ENCODE measurements around the gene NUDT16L1. TPM values are rescaled to one million over a fixed set of nuclear protein-coding genes. Genes with fewer than 3 reads are reported as not detected.

Gene NUDT16L1
- total RNA-seq, 4 donors from 2014 or later, result 32.6 to 62.7 (median 54.3) TPM

DNA sequence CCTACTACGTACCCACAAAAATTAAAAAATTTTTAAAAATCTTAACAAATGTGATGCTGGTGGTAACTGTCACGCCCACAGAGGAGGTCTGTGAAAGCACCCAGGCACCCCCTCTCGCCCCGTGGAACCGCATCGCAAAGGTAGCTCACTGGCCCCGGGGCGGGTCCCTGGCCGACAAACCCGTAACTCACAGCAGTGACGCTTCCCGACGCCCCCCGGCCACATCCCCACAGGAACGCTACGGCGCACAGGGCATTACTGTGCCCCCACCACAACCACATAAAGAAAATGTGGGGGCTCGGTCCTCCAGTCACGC, 40.3 kb downstream of the NUDT16L1 start:
- peak overlapping the region; percentile 83 to 95 (median 88) for H3K27ac ChIP-seq
- 0 to 2% methylated on average over 1 to 19 of the region's 19 CpGs for WGBS, 2 donors (ENCODE audit: low coverage in 1 of 2)
- no peak for DNase-seq
- H3K36me3 ChIP-seq, result peaks cover 0 to 8% (median 0%) of the 10 kb centered on the region in 4 donors
- in situ Hi-C loops (cut with MboI; ENCODE audit: low pct_ligation_motif_present in 1 of 4, low pct_unique_long_range_greater_than_20kb in 1 of 4, low sequenced_read_pairs in 3 of 4), result no loop called here
- H3K4me3 ChIP-seq, result peak overlapping the region; percentile 81 to 93 (median 90)
- intact Hi-C loops (cut with DNase I; ENCODE audit: low total_unique reads), result no loop called here
- no peaks in the 10 kb centered on the region for H3K9me3 ChIP-seq
- no peak for TF ChIP-seq POLR2A (IDR thresholded peaks at IDR 0.05)
- TF ChIP-seq, protein P1, sequence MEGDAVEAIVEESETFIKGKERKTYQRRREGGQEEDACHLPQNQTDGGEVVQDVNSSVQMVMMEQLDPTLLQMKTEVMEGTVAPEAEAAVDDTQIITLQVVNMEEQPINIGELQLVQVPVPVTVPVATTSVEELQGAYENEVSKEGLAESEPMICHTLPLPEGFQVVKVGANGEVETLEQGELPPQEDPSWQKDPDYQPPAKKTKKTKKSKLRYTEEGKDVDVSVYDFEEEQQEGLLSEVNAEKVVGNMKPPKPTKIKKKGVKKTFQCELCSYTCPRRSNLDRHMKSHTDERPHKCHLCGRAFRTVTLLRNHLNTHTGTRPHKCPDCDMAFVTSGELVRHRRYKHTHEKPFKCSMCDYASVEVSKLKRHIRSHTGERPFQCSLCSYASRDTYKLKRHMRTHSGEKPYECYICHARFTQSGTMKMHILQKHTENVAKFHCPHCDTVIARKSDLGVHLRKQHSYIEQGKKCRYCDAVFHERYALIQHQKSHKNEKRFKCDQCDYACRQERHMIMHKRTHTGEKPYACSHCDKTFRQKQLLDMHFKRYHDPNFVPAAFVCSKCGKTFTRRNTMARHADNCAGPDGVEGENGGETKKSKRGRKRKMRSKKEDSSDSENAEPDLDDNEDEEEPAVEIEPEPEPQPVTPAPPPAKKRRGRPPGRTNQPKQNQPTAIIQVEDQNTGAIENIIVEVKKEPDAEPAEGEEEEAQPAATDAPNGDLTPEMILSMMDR (IDR thresholded peaks at IDR 0.05), result no peak
- H3K27me3 ChIP-seq, result no peaks in the 10 kb centered on the region
- peaks cover 0 to 17% (median 9%) of the 10 kb centered on the region in 4 donors for H3K4me1 ChIP-seq

DNA sequence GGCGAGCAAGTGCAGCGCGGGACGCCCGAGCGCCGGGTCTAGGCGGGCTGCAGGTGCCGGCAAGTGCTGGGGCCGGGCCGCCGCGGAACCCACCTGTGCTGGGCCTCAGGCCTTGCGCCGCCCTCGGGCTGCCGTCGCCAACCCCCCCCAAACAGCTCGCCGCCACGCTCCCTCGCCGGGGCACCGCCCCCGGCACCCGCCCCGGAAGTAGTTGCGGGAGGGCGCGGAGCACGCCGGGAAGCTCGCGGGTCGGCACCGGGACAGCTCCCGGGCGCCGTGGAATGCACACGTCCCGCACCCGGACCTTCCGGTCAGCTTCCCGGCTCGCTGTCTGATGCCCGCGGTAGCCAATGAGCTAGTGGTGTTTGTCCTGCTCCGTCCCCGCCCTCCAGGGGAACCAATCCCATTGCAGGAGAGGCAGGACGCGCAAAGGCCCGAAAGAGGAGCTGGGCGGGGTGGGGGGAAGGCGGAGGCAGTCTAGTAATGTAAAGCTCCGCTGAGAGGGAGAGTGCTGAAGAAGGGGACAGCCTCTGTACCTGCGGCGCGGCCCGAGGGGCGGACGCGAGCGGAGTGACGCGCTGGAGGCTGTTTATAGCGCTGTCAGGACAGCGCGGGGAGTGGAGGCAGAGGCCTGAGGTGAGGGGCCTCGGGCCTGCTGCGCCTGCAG, 40.8 kb downstream of the NUDT16L1 start, which contains the start of the genes ANKS3 and DNAAF8:
Gene ANKS3, minus strand, starts transcription at position 209 of the 667 bp plus-strand sequence. CDS start 4,122 bp downstream, outside the sequence.
Gene DNAAF8, plus strand, starts transcription at position 475 of the 667 bp plus-strand sequence. CDS start 1,978 bp downstream, outside the sequence.
- DNase-seq, result peak; percentile 96
- WGBS, 2 donors (ENCODE audit: low coverage in 1 of 2), result 1% methylated on average over 67 of the region's 70 CpGs; no CpG with 5 or more reads in 1 of the 2 donors
- peak within 1 kb of the TSS; percentile 83 to 95 (median 88) for H3K27ac ChIP-seq
- peak within 1 kb of the TSS; percentile 81 to 93 (median 90) for H3K4me3 ChIP-seq
- H3K36me3 ChIP-seq, result peaks cover 0 to 3% (median 0%) of the 10 kb centered on the region in 4 donors
- no peaks in the 10 kb centered on the region for H3K9me3 ChIP-seq
- intact Hi-C loops (cut with DNase I; ENCODE audit: low total_unique reads), result no loop called here
- TF ChIP-seq, protein P1 (IDR thresholded peaks at IDR 0.05), result no peak
- peak; percentile 49 to 69 (median 63) for TF ChIP-seq POLR2AphosphoS5 (IDR thresholded peaks at IDR 0.05)
- H3K4me1 ChIP-seq, result peaks cover 0 to 17% (median 9%) of the 10 kb centered on the region in 4 donors
- no peaks in the 10 kb centered on the region for H3K27me3 ChIP-seq
- in situ Hi-C loops (cut with MboI; ENCODE audit: low pct_ligation_motif_present in 1 of 4, low pct_unique_long_range_greater_than_20kb in 1 of 4, low sequenced_read_pairs in 3 of 4), result no loop called here

DNA sequence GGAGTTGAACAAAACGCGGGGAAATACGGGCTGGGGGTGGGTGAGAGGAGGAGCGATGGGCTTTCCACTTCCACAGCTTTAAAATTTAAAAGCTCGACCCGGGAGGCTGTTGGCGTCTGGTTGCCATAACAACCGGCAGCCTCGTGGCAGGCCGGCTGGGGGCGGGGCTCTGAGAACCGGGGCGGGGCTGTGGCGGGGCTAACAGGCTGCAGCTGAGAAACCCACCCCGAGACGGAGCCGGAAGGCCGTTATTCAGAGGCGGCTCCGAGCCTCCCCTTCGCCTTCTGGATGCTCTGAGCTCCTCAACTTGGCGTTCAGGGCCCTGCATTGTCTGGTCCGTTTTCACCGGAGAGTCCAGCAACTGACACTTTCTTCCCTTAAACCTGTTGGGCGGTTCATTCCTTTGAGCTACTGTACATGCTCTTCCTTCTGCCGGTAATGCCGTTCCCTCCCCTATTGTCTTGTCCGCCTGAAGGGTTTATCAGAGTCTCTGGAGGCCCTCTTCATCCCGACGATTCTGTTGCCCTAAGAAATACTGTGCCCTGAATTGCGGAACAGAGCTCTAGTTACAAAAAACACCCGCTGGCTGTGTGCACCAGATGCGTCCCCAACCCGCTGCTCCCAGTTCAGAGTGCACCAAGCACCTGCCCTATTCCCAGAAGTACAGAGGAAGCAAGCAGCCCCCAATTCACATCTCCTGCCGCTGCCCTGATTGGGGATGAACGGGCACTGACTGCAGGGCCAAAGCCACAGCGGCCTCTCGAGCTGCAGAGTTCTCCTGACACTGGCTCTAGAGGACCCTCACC, 41.6 kb downstream of the NUDT16L1 start:
- Histone ChIP-seq H3K4me1 (peaks cover 0 to 17% (median 9%) of the 10 kb centered on the region in 4 donors), H3K36me3 (no peaks in the 10 kb centered on the region), H3K27me3 (no peaks in the 10 kb centered on the region), H3K4me3 (peak overlapping the region; percentile 81 to 93 (median 90)), H3K27ac (peak overlapping the region; percentile 83 to 95 (median 88)), H3K9me3 (no peaks in the 10 kb centered on the region)
- intact Hi-C loops (cut with DNase I; ENCODE audit: low total_unique reads), result no loop called here
- no peak for TF ChIP-seq POLR2A (IDR thresholded peaks at IDR 0.05)
- WGBS, 2 donors (ENCODE audit: low coverage in 1 of 2), result 9% methylated on average over 36 of the region's 38 CpGs; no CpG with 5 or more reads in 1 of the 2 donors
- in situ Hi-C loops (cut with MboI; ENCODE audit: low pct_ligation_motif_present in 1 of 4, low pct_unique_long_range_greater_than_20kb in 1 of 4, low sequenced_read_pairs in 3 of 4), result no loop called here
- peak; percentile 93 for DNase-seq

DNA sequence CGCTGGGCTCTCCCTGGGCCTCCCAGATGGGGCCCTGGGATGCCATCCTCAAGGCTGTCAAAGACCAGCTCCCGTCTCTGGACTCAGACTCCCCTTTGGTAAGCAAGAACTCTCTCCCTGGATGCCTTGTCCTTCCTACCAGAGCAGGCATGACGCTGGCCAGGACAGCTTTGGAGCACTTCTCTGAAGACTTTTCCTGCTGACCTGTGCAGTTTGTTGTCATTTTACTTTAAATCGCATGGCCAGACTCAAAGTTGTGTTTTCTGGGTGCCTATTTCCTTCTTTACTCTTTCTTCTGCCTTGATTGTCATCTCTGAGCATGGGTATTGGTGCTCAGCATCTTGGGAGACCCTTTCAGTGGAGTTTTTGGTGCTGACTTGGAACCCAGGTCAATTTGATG, 43.2 kb downstream of the NUDT16L1 start:
- Histone ChIP-seq H3K4me3 (no peak overlapping the region), H3K27ac (no peak overlapping the region), H3K27me3 (no peaks in the 10 kb centered on the region), H3K4me1 (peaks cover 0 to 17% (median 9%) of the 10 kb centered on the region in 4 donors), H3K36me3 (no peaks in the 10 kb centered on the region), H3K9me3 (no peaks in the 10 kb centered on the region)
- TF ChIP-seq POLR2A (IDR thresholded peaks at IDR 0.05) (no peak), EP300 (IDR thresholded peaks at IDR 0.05; ENCODE audit: low read depth) (no peak)
- TF ChIP-seq, protein P1 (IDR thresholded peaks at IDR 0.05), result no peak
- in situ Hi-C loops (cut with MboI; ENCODE audit: low pct_ligation_motif_present in 1 of 4, low pct_unique_long_range_greater_than_20kb in 1 of 4, low sequenced_read_pairs in 3 of 4), result no loop called here
- WGBS, 2 donors (ENCODE audit: low coverage in 1 of 2), result 80 to 85% methylated on average over 1 to 4 of the region's 4 CpGs
- DNase-seq, result no peak
- intact Hi-C loops (cut with DNase I; ENCODE audit: low total_unique reads), result no loop called here

Data from transverse colon (tissue), 4 donors.